HUES64 (cell line): ENCODE results near the gene ZC3HAV1L.
"Not testable (repeated sequence)": the region's sequence is repeated elsewhere in the genome, so short reads cannot be mapped to it uniquely, and the experiment has no call there.

Experiments used
- H3K27ac ChIP-seq: 2 replicates; pipeline ENCODE4 v1.7.0; 2013; ENCODE audit warnings: low read depth, low read length, inconsistent platforms
- H3K27me3 ChIP-seq: 2 replicates; pipeline ENCODE4 v1.6.1; 2013; ENCODE audit warnings: mild to moderate bottlenecking, low read length; ENCODE audit not compliant: insufficient read depth
- H3K36me3 ChIP-seq: 2 replicates; pipeline ENCODE4 v1.6.1; 2013; ENCODE audit warnings: mild to moderate bottlenecking, low read length; ENCODE audit not compliant: insufficient read depth
- H3K4me1 ChIP-seq: 2 replicates; pipeline ENCODE4 v1.6.1; 2013; ENCODE audit warnings: mild to moderate bottlenecking, low read length, moderate library complexity; ENCODE audit not compliant: insufficient read depth
- H3K4me3 ChIP-seq: 2 replicates; pipeline ENCODE4 v1.5.1; 2013; ENCODE audit warnings: mild to moderate bottlenecking, low read length, moderate library complexity
- H3K9ac ChIP-seq: 2 replicates; pipeline ENCODE4 v1.6.1; 2013; ENCODE audit warnings: mild to moderate bottlenecking, low read depth, low read length
- H3K9me3 ChIP-seq: 2 replicates; pipeline ENCODE4 v1.6.1; 2013; ENCODE audit warnings: low read depth, low read length; ENCODE audit not compliant: insufficient read depth
- WGBS: fragments of 150-250, 120-280 bp; methylation state at CpG from one replicate; pipeline ENCODE4 v1.1.7; 2013; ENCODE audit warnings: missing lambda C conversion rate; 5-methylcytosine and 5-hydroxymethylcytosine counted together

The ZC3HAV1L gene

DNA sequence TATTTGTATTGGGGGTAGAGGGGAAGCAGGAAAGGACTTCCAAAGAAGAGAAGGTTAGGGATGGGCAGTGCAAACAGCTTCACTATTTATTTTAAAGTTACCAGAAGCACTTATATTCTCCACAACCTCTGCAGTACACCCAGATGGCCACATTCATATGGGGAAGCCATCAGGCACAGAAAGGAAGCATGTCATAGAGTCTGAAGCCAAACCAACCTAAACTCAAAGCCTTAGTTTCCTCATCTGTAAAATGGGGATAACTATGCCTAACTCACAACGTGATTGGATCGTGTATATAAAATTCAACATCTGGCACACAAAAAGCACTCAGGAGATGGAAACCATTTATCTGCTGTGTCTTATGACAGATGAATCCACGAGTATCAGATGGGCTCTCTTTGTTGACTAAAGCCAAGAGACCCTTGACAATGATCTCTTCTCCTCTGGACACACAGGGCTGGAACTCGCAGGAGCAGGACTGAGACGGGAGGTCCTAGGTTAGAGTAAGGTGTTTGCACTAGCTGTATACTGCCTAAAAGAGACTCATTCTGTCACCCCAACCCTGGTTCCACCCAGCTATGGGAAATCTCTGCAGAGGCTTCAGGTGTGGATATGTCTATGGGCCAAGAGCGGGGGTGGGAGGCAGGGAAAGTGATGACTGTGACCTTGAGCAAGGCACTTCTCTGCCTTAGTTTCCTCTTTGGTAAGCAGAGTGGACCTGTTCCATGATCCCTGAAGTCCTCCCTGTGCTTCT is 56.4 kb downstream of the ZC3HAV1L start:
- peaks cover 35% of the 10 kb centered on the region for H3K27me3 ChIP-seq
- H3K27ac ChIP-seq, result no peak overlapping the region
- no peaks in the 10 kb centered on the region for H3K9me3 ChIP-seq
- peaks cover 38% of the 10 kb centered on the region for H3K4me1 ChIP-seq
- WGBS, result 92% methylated on average over 6 of the region's 6 CpGs
- H3K36me3 ChIP-seq, result no peaks in the 10 kb centered on the region
- H3K4me3 ChIP-seq, result peak overlapping the region; percentile 94
- no peak overlapping the region for H3K9ac ChIP-seq

DNA sequence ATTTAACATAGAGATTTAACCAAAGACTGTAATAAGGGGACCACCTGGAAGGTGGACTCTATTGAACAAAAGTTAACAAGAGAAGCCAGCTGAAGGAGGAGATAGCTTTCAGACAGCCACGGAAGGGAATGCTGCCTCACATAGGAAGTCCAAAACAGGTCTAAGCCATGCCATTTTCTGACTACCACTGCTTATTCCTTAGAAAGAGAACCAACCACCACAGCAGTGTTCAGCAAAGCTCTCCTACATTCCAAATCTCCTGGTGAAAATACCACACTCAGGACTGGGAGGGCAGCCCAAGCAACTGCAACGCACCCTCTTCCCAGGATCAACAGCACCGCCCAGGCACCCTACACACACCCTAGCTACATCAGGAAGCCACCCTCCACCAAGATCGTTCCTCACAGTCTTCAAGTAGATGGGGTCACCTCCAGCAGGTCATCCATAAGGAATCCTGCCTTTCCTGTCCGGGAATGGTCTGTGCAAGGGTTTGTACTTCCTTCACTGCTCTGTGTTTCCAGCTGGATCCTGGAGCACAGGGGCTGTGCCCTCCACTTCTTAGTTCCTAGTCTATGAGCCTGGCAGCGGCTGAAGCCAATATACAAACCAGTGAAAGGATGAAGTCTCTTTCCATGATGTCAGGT is 57.2 kb downstream of the ZC3HAV1L start:
- WGBS, result 82% methylated on average over 6 of the region's 6 CpGs
- Histone ChIP-seq H3K9me3 (no peaks in the 10 kb centered on the region), H3K36me3 (no peaks in the 10 kb centered on the region), H3K27me3 (peaks cover 32% of the 10 kb centered on the region), H3K4me3 (no peak overlapping the region), H3K9ac (no peak overlapping the region), H3K4me1 (peaks cover 45% of the 10 kb centered on the region), H3K27ac (no peak overlapping the region)

DNA sequence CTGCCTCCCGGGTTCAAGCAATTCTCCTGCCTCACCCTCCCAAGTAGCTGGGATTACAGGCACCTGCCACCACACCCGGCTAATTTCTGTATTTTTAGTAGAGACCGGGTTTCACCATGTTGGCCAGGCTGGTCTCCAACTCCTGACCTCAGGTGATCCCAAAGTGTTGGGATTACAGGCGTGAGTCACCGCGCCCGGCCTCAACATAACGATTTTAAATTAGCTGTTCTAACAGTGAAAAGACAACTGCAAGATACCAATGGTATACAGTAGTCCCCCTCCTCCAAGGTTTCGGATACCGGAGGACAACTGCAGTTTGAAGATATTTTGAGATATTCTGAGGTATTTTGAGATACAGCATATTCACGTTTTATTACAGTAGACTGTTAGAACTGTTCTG is 59.7 kb downstream of the ZC3HAV1L start:
- H3K9ac ChIP-seq, H3K36me3 ChIP-seq, H3K9me3 ChIP-seq, H3K4me3 ChIP-seq, H3K27ac ChIP-seq: not testable (repeated sequence)
- WGBS, result 58% methylated on average over 11 of the region's 11 CpGs
- Histone ChIP-seq H3K4me1 (peaks cover 51% of the 10 kb centered on the region), H3K27me3 (peaks cover 15% of the 10 kb centered on the region)
